IMR-90 (cell line): ENCODE results near the gene OSBPL8. TPM values are rescaled to one million over a fixed set of nuclear protein-coding genes. Genes with fewer than 3 reads are reported as not detected.

Experiments used
- ATAC-seq: fragments of 200-7000 bp; cut with Tn5 transposase; 2 replicates; pipeline ENCODE4 v1.9.1; 2020; ENCODE audit warnings: low read depth, mild to moderate bottlenecking, moderate library complexity
- BruUV-seq: library from RNA; stranded (reverse); fragments of 400-500 nt; replicated peaks from 2 replicates; lab custom pipeline; 2021; lab: Mats Ljungman, UMichigan
- CTCF ChIA-PET: fragments of 300-600 bp; formaldehyde crosslinking; extraction: SDS; loops from one replicate; lab custom pipeline; 2021; ENCODE audit warnings: antibody characterized with exemption; lab: Yijun Ruan, JAX
- POLR2A ChIA-PET: fragments of 300-600 bp; sonication (Branson Sonifier 250); formaldehyde crosslinking; loops from one replicate; lab custom pipeline; 2022; ENCODE audit warnings: antibody characterized with exemption; ENCODE audit not compliant: unreplicated experiment; lab: Charles Lee
- DNase-seq: peaks from one replicate; pipeline ENCODE4 v3.0.0; 2013
- H2AFZ ChIP-seq: replicated peaks from 2 replicates; pipeline ENCODE3; 2013; ENCODE audit warnings: low read length, mild to moderate bottlenecking; ENCODE audit not compliant: poor library complexity
- H2AK5ac ChIP-seq: 2 replicates; pipeline ENCODE4 v1.6.1; 2013; ENCODE audit warnings: low read depth, low read length, inconsistent platforms
- H2AK9ac ChIP-seq: replicated peaks from 2 replicates; pipeline ENCODE3; 2013; ENCODE audit warnings: mild to moderate bottlenecking, low read depth, low read length, moderate library complexity; ENCODE audit not compliant: poor library complexity
- H2BK120ac ChIP-seq: 2 replicates; pipeline ENCODE4 v1.6.1; 2013; ENCODE audit warnings: low read depth, low read length, inconsistent platforms
- H2BK15ac ChIP-seq: 3 replicates; pipeline ENCODE4 v1.6.1; 2013; ENCODE audit warnings: low read depth, low read length, inconsistent platforms
- H2BK20ac ChIP-seq: 2 replicates; pipeline ENCODE4 v1.6.1; 2013; ENCODE audit warnings: low read depth, mild to moderate bottlenecking, inconsistent platforms, low read length, moderate library complexity
- H2BK5ac ChIP-seq: 2 replicates; pipeline ENCODE4 v1.6.1; 2013; ENCODE audit warnings: mild to moderate bottlenecking, low read depth, low read length, inconsistent platforms; ENCODE audit not compliant: poor library complexity, severe bottlenecking
- H3K14ac ChIP-seq: replicated peaks from 2 replicates; pipeline ENCODE4 v1.6.1; 2013; ENCODE audit warnings: low read depth, low read length, inconsistent platforms
- H3K18ac ChIP-seq: 2 replicates; pipeline ENCODE4 v1.6.1; 2013; ENCODE audit warnings: low read depth, low read length, control low read depth
- H3K23ac ChIP-seq: 2 replicates; pipeline ENCODE4 v1.6.1; 2013; ENCODE audit warnings: low read depth, low read length, inconsistent platforms
- H3K27ac ChIP-seq: 2 replicates; pipeline ENCODE4 v1.5.1; 2013; ENCODE audit warnings: mild to moderate bottlenecking, control low read depth, low read length; ENCODE audit not compliant: insufficient read depth
- H3K27me3 ChIP-seq: 2 replicates; pipeline ENCODE4 v1.6.1; 2013; ENCODE audit warnings: low read length; ENCODE audit not compliant: control insufficient read depth, insufficient read depth
- H3K36me3 ChIP-seq: 2 replicates; pipeline ENCODE4 v1.6.1; 2013; ENCODE audit warnings: low read length, mixed read lengths; ENCODE audit not compliant: control insufficient read depth, insufficient read depth
- H3K4ac ChIP-seq: 2 replicates; pipeline ENCODE4 v1.6.1; 2013; ENCODE audit warnings: low read depth, low read length, inconsistent platforms
- H3K4me1 ChIP-seq: 2 replicates; pipeline ENCODE4 v1.6.1; 2013; ENCODE audit warnings: low read length, mixed read lengths; ENCODE audit not compliant: control insufficient read depth, insufficient read depth
- H3K4me2 ChIP-seq: 2 replicates; pipeline ENCODE4 v1.6.1; 2013; ENCODE audit warnings: low read depth, mild to moderate bottlenecking, control low read depth, low read length, moderate library complexity
- H3K4me3 ChIP-seq: 2 replicates; pipeline ENCODE4 v1.5.1; 2013; ENCODE audit warnings: low read depth, mild to moderate bottlenecking, control low read depth, low read length, moderate library complexity; ENCODE audit not compliant: insufficient read depth
- H3K56ac ChIP-seq: 2 replicates; pipeline ENCODE4 v1.6.1; 2013; ENCODE audit warnings: low read length, inconsistent platforms; ENCODE audit not compliant: insufficient read depth; ENCODE audit errors: extremely low read depth
- H3K79me1 ChIP-seq, 2 experiments: 2 replicates each; pipeline ENCODE4 v1.6.1; 2013; ENCODE audit warnings: low read length in 2 of 2, inconsistent platforms in 1 of 2, low read depth in 1 of 2
- H3K9ac ChIP-seq: 2 replicates; pipeline ENCODE4 v1.6.1; 2013; ENCODE audit warnings: low read depth, low read length, control low read depth
- H3K9me1 ChIP-seq: 2 replicates; pipeline ENCODE4 v1.6.1; 2013; ENCODE audit warnings: low read length, inconsistent platforms; ENCODE audit not compliant: insufficient read depth
- H3K9me3 ChIP-seq: 2 replicates; pipeline ENCODE4 v1.6.1; 2013; ENCODE audit warnings: low read length; ENCODE audit not compliant: control insufficient read depth, insufficient read depth
- H4K20me1 ChIP-seq: 2 replicates; pipeline ENCODE4 v1.6.1; 2013; ENCODE audit warnings: low read length, inconsistent platforms; ENCODE audit not compliant: insufficient read depth
- H4K5ac ChIP-seq: 2 replicates; pipeline ENCODE4 v1.6.1; 2013; ENCODE audit warnings: mild to moderate bottlenecking, low read depth, low read length, control low read depth
- H4K8ac ChIP-seq, 2 experiments: 2 replicates each; pipeline ENCODE4 v1.6.1; 2013; ENCODE audit warnings: low read depth in 2 of 2, low read length in 2 of 2, control low read depth in 1 of 2, inconsistent platforms in 1 of 2
- H4K91ac ChIP-seq: 2 replicates; pipeline ENCODE4 v1.6.1; 2013; ENCODE audit warnings: low read depth, low read length, inconsistent platforms; ENCODE audit not compliant: insufficient read depth
- BHLHE40 ChIP-seq: fragments of 150-350 bp; IDR thresholded peaks from 2 replicates; pipeline ENCODE4 v1.6.1; 2016; ENCODE audit warnings: mild to moderate bottlenecking, low read depth, low read length
- CEBPB ChIP-seq: IDR thresholded peaks from 2 replicates; pipeline ENCODE4 v1.6.1; 2012; ENCODE audit warnings: low read depth, low read length, improper control_type of control experiment
- CTCF ChIP-seq: conservative IDR thresholded peaks from 2 replicates; pipeline ENCODE4 v1.5.1; 2012; ENCODE audit warnings: mild to moderate bottlenecking, low read depth, low read length, improper control_type of control experiment
- ELK1 ChIP-seq: fragments of 150-350 bp; IDR thresholded peaks from 2 replicates; pipeline ENCODE4 v1.6.1; 2016; ENCODE audit warnings: low read depth, mild to moderate bottlenecking, low read length, moderate library complexity, borderline replicate concordance
- FOS ChIP-seq: fragments of 150-350 bp; IDR thresholded peaks from 2 replicates; pipeline ENCODE4 v1.6.1; 2016; ENCODE audit warnings: low read depth, low read length
- MAZ ChIP-seq: IDR thresholded peaks from 2 replicates; pipeline ENCODE4 v1.6.1; 2012; ENCODE audit warnings: low read depth, mild to moderate bottlenecking, low read length, improper control_type of control experiment, moderate library complexity, borderline replicate concordance
- MXI1 ChIP-seq: IDR thresholded peaks from 2 replicates; pipeline ENCODE4 v1.6.1; 2012; ENCODE audit warnings: low read depth, mild to moderate bottlenecking, low read length, moderate library complexity, borderline replicate concordance
- POLR2A ChIP-seq: IDR thresholded peaks from 2 replicates; pipeline ENCODE4 v1.6.1; 2012; ENCODE audit warnings: mild to moderate bottlenecking, low read depth, low read length
- RFX5 ChIP-seq: IDR thresholded peaks from 2 replicates; pipeline ENCODE4 v1.8.0; 2012; ENCODE audit warnings: low read depth, mild to moderate bottlenecking, low read length, moderate library complexity
- SMC3 ChIP-seq: fragments of 150-350 bp; IDR thresholded peaks from 2 replicates; pipeline ENCODE4 v1.6.1; 2016; ENCODE audit warnings: low read depth, mild to moderate bottlenecking, antibody characterized with exemption, low read length, moderate library complexity
- USF2 ChIP-seq: fragments of 150-350 bp; IDR thresholded peaks from 2 replicates; pipeline ENCODE4 v1.6.1; 2017; ENCODE audit warnings: mild to moderate bottlenecking, antibody characterized with exemption, low read length, low read depth
- WGBS, 2 experiments: methylation state at CpG; one replicate each; pipeline versions ENCODE4 v1.1.5 to v1.1.7; 2013; ENCODE audit warnings: missing lambda C conversion rate in 2 of 2; ENCODE audit not compliant: insufficient read length in 1 of 2; ENCODE audit errors: extremely low coverage in 2 of 2; 5-methylcytosine and 5-hydroxymethylcytosine counted together
- dilution Hi-C: fragments of 300-500 bp; cut with HindIII; formaldehyde crosslinking; loops from one replicate; pipeline ENCODE4 v1.14.3; 2018; ENCODE audit warnings: low sequenced_read_pairs; ENCODE audit not compliant: unreplicated experiment
- in situ Hi-C: fragments of 300-500 bp; cut with MboI; formaldehyde crosslinking; loops from 3 replicates; pipeline ENCODE4 v1.14.3; 2019; ENCODE audit warnings: low sequenced_read_pairs, inconsistent platforms, mixed read lengths
- intact Hi-C: fragments of 100-400 bp; cut with micrococcal nuclease; formaldehyde crosslinking; loops from 2 replicates; pipeline ENCODE4 v1.10.0; 2022
- polyA plus RNA-seq, 3 experiments: library from polyadenylated mRNA; depleted of rRNA; stranded (reverse); fragments of >200 nt; gene quantifications; 2 replicates each; pipeline ENCODE4 v1.2.3, GENCODE V29; 2012; ENCODE audit warnings: low replicate concordance in 1 of 3
- total RNA-seq: library from RNA; depleted of rRNA; stranded (reverse); fragments of >200 nt; gene quantifications from 2 replicates; pipeline ENCODE4 v1.2.3, GENCODE V29; 2012

Gene OSBPL8
- total and polyA plus RNA-seq, 2 of the 4 experiments (the other 2 are of a cell fraction): 17.8 to 24.2 TPM

- TF ChIP-seq MXI1 (peak; percentile 68; the same call in 1 of the 2 replicates), FOS (peak; percentile 89), POLR2A (no peak), SMC3 (no peak), CEBPB (peak; percentile 46)
Observed at GRCh38 chr12:76470028-76470939, 89.3 kb downstream of the OSBPL8 start (continued).

- in situ Hi-C loops: loop anchor here (25.0 kb wide), 2 partner anchors 402 to 927 kb away; no protein-coding TSS in a partner anchor
- Histone ChIP-seq H3K9me1 (peaks cover 6% of the 10 kb centered on the region), H4K5ac (no peak overlapping the region), H3K27ac (no peak overlapping the region), H4K8ac (no peak overlapping the region), H2AK5ac (no peak overlapping the region), H3K9ac (no peak overlapping the region), H4K20me1 (peaks cover 2% of the 10 kb centered on the region; the same call in 1 of the 2 replicates), H2BK15ac (no peak overlapping the region), H2BK5ac (no peak overlapping the region), H3K4me3 (no peak overlapping the region), H3K14ac (no peak overlapping the region), H4K91ac (no peak overlapping the region), H2AK9ac (no peak overlapping the region), H3K27me3 (no peaks in the 10 kb centered on the region), H2BK120ac (no peak overlapping the region), H2AFZ (no peak overlapping the region), H3K23ac (no peak overlapping the region), H2BK20ac (no peak overlapping the region), H3K79me1 (peaks cover 24 to 54% of the 10 kb centered on the region in 2 experiments), H3K4me2 (peak overlapping the region; percentile 10; the same call in 1 of the 2 replicates), H3K56ac (no peak overlapping the region), H3K4me1 (peaks cover 8% of the 10 kb centered on the region), H3K18ac (no peak overlapping the region), H3K9me3 (no peaks in the 10 kb centered on the region), H3K36me3 (no peaks in the 10 kb centered on the region), H3K4ac (no peak overlapping the region)
- CTCF ChIA-PET: interaction anchor here (0.7 to 1.6 kb wide), 2 partner anchors 9 kb away, joined by 4 read pairs; no protein-coding TSS in a partner anchor
- dilution Hi-C loops: no loop called here
- no TSS peak for BruUV-seq
- POLR2A ChIA-PET: no interaction called here
- ATAC-seq (peak; percentile 84), DNase-seq (peak; percentile 57)
- intact Hi-C loops: no loop called here
- WGBS, 2 experiments: no CpG with 5 or more reads among the region's 5 CpGs
- TF ChIP-seq MXI1: no peak
- TF ChIP-seq SMC3: no peak
- TF ChIP-seq ELK1: no peak
- no peak for TF ChIP-seq USF2
- TF ChIP-seq RFX5: no peak
- TF ChIP-seq BHLHE40: no peak
- TF ChIP-seq MAZ: no peak
- TF ChIP-seq CTCF: no peak
- no peak for TF ChIP-seq POLR2A
Observed at GRCh38 chr12:76464631-76465166, 94.9 kb downstream of the OSBPL8 start.
